ENCODE data around the gene ANXA2.

ANXA2 gene

GRCh38 chr15:60397772-60398445 lies at the start of gene ANXA2:
Gene ANXA2, minus strand, starts transcription at chr15:60397986. Its CDS starts 11,911 bp downstream, at chr15:60386075.
- no peak for TF ChIP-seq CTCF (conservative IDR thresholded peaks at IDR 0.05; ENCODE audit: low read depth)
- POLR2A ChIA-PET (ENCODE audit: low non-redundant PET), result interaction anchor here (1.1 kb wide), 1 partner anchor 46 kb away, joined by 11 read pairs; no protein-coding TSS in a partner anchor
- peak within 1 kb of the TSS; percentile 99 for H3K27ac ChIP-seq
- CTCF ChIA-PET, result interaction anchor here (0.6 to 1.7 kb wide), 6 partner anchors 10 to 1567 kb away, joined by 3 to 6 read pairs (median 4); no protein-coding TSS in a partner anchor
- DNase-seq (ENCODE audit: low spot score), result peak; percentile 94

GRCh38 chr15:60444289-60444912 lies 46.6 kb upstream of the ANXA2 start:
- peak; percentile 53 for DNase-seq (ENCODE audit: low spot score)
- ChIA-PET POLR2A (ENCODE audit: low non-redundant PET) (interaction anchor here (1.1 kb wide), 1 partner anchor 46 kb away, joined by 11 read pairs; the partner anchor contains the start of gene ANXA2), CTCF (interaction anchor here (0.7 to 1.9 kb wide), 10 partner anchors 12 to 351 kb away, joined by 3 to 8 read pairs (median 6); partner anchors contain the start of gene ANXA2)
- TF ChIP-seq CTCF (conservative IDR thresholded peaks at IDR 0.05; ENCODE audit: low read depth), result peak; percentile 83
- peak overlapping the region; percentile 58 for H3K27ac ChIP-seq

GRCh38 chr15:60442763-60443162 lies 45.0 kb upstream of the ANXA2 start:
- no peak for DNase-seq (ENCODE audit: low spot score)
- CTCF ChIA-PET, result interaction anchor here (1.1 kb wide), 1 partner anchor 106 kb away, joined by 3 read pairs; no protein-coding TSS in a partner anchor
- POLR2A ChIA-PET (ENCODE audit: low non-redundant PET), result no interaction called here

GRCh38 chr15:60442031-60442650 lies 44.4 kb upstream of the ANXA2 start:
- DNase-seq (ENCODE audit: low spot score), result no peak
- ChIA-PET CTCF (interaction anchor here (0.6 kb wide), 1 partner anchor 1650 kb away, joined by 3 read pairs; no protein-coding TSS in a partner anchor), POLR2A (ENCODE audit: low non-redundant PET) (no interaction called here)
- no peak for TF ChIP-seq CTCF (conservative IDR thresholded peaks at IDR 0.05; ENCODE audit: low read depth)
- H3K27ac ChIP-seq, result no peak overlapping the region

More at GRCh38 chr15:60442763-60443162, 45.0 kb upstream of the ANXA2 start:
- no peak for TF ChIP-seq CTCF (conservative IDR thresholded peaks at IDR 0.05; ENCODE audit: low read depth)
- no peak overlapping the region for H3K27ac ChIP-seq

GRCh38 chr15:60441331-60441730 lies 43.5 kb upstream of the ANXA2 start:
- H3K27ac ChIP-seq, result no peak overlapping the region
- POLR2A ChIA-PET (ENCODE audit: low non-redundant PET), result no interaction called here
- DNase-seq (ENCODE audit: low spot score), result no peak
- CTCF ChIA-PET, result interaction anchor here (0.6 kb wide), 1 partner anchor 1651 kb away, joined by 3 read pairs; no protein-coding TSS in a partner anchor
- no peak for TF ChIP-seq CTCF (conservative IDR thresholded peaks at IDR 0.05; ENCODE audit: low read depth)

- no peak for TF ChIP-seq CTCF (conservative IDR thresholded peaks at IDR 0.05; ENCODE audit: low read depth)
- CTCF ChIA-PET, result no interaction called here
- no peak overlapping the region for H3K27ac ChIP-seq
- DNase-seq (ENCODE audit: low spot score), result no peak
- POLR2A ChIA-PET (ENCODE audit: low non-redundant PET), result no interaction called here
Observed at GRCh38 chr15:60438646-60439045, 40.9 kb upstream of the ANXA2 start.
